ENCODE results near the gene PRR5. TPM values are rescaled to one million over a fixed set of nuclear protein-coding genes. Genes with fewer than 3 reads are reported as not detected.

Gene PRR5
- total RNA-seq, 1 donor from 2014 or later, result 9.6 TPM

DNA sequence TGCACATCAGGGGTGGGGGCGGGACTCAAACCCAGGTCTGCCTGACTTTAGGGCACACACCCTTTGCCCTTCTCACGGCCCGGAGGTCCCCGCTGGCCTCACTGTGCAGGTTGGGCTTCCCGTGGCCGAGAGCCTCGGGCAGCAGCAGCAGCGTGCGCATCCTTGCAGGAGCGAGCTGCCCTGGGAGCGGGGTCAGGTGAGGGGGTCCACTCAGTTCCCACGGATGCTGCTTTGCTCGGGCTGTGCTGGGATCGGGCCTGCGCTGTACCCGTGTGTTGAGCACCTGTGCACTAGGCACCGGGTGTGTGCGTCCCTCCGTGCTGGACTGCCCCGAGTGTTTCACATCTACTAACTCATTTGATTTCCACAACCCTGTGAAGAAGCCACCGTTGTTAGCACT, 25.1 kb downstream of the PRR5 start:
- Histone ChIP-seq H3K4me1 (peaks cover 14% of the 10 kb centered on the region), H3K9me3 (no peaks in the 10 kb centered on the region), H3K27ac (no peak overlapping the region), H3K4me3 (no peak overlapping the region), H3K27me3 (ENCODE audit: low read depth) (no peaks in the 10 kb centered on the region), H3K36me3 (peaks cover 4% of the 10 kb centered on the region)
- no peak for ATAC-seq
- TF ChIP-seq, protein P1, sequence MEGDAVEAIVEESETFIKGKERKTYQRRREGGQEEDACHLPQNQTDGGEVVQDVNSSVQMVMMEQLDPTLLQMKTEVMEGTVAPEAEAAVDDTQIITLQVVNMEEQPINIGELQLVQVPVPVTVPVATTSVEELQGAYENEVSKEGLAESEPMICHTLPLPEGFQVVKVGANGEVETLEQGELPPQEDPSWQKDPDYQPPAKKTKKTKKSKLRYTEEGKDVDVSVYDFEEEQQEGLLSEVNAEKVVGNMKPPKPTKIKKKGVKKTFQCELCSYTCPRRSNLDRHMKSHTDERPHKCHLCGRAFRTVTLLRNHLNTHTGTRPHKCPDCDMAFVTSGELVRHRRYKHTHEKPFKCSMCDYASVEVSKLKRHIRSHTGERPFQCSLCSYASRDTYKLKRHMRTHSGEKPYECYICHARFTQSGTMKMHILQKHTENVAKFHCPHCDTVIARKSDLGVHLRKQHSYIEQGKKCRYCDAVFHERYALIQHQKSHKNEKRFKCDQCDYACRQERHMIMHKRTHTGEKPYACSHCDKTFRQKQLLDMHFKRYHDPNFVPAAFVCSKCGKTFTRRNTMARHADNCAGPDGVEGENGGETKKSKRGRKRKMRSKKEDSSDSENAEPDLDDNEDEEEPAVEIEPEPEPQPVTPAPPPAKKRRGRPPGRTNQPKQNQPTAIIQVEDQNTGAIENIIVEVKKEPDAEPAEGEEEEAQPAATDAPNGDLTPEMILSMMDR (IDR thresholded peaks at IDR 0.05), result no peak
- intact Hi-C loops (cut with DNase I), result no loop called here
- DNase-seq, result no peak

DNA sequence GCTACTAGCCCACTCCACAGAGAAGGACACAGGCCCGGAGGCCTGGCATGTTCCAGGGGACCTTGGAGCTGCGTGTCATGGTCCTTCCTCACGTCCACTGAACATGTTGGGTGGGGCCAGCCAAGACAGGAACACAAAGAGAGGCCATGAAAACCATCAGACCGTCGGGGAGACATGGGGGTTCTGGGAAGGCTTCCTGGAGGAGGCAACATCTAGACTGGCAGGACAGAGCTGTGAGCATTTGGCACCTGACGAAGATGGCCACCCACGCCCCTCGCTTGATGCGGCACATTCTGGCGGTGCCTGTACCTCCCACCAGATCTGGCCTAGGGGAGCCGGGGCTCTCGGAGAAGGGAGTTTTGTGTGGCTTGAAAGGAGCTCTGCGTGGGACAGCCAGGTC, 25.7 kb downstream of the PRR5 start:
- TF ChIP-seq, protein P1 (IDR thresholded peaks at IDR 0.05), result no peak
- H3K9me3 ChIP-seq, result no peaks in the 10 kb centered on the region
- no peak overlapping the region for H3K27ac ChIP-seq
- DNase-seq (no peak), ATAC-seq (no peak)
- peaks cover 14% of the 10 kb centered on the region for H3K4me1 ChIP-seq
- no peaks in the 10 kb centered on the region for H3K27me3 ChIP-seq (ENCODE audit: low read depth)
- H3K4me3 ChIP-seq, result no peak overlapping the region
- peaks cover 4% of the 10 kb centered on the region for H3K36me3 ChIP-seq
- intact Hi-C loops (cut with DNase I), result no loop called here

DNA sequence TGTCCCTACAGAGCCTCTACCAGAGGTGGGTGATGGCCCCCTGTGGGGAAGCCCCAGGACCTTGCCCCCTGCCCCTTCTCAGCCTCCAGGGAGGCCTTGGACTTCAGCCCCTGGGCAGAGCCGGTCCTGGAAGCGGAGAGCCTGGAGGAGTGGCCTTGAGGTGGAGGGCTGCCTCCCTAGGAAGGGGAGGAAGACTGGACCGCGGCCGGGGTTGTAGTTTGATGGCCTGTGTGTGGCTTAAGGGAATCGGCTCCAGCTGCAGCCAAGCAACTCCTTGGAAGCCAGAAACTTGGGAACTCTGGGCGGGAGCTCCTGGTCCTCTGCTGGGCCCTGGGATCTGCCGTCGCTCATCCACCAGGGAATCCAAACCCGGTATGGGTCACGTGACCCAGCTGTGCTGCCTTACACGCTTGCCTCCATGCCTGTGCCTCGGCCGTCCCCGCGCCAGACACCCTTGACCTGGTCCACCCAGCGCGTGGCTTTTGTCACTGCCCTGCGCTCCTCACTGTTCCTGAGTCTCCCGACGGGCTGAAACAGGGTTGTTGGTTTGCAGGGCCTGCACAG, 26.8 kb downstream of the PRR5 start:
- ATAC-seq, result peak; percentile 2 to 3
- intact Hi-C loops (cut with DNase I), result no loop called here
- no peak for DNase-seq
- TF ChIP-seq, protein P1 (IDR thresholded peaks at IDR 0.05), result no peak
- Histone ChIP-seq H3K36me3 (peaks cover 4% of the 10 kb centered on the region), H3K27me3 (ENCODE audit: low read depth) (no peaks in the 10 kb centered on the region), H3K4me1 (peaks cover 14% of the 10 kb centered on the region), H3K4me3 (peak overlapping the region; percentile 8), H3K27ac (peak overlapping the region; percentile 58), H3K9me3 (no peaks in the 10 kb centered on the region)

DNA sequence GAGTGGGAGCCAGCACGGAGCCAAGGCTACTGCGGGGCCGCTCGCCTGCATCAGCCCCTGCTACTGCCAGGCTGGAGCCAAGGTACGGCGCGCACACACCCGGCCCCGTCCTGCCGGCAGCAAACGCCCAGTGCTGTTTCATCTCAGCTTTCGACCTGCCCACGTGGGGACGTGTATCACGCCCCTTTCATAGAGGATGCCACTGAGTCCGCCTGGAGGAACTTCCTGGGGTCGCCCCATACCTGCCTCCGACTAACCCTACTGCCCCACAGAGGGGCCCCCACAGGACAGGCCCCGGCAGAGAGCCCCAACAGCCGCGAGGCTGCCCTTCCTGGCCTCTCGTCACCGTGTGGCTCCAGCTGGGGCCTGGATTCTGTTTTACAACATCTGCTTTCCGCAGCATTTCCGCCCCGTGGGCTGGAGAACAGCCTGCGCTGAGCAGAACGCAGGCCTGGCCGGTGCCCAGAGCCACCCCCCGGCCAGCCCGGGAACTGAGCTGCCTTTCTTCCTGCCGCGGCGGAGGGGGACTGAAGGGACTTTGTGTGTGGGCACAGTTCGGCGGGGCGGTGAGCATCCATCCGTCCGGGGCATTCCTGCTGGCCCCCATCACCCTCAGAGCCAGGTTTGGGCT, 27.5 kb downstream of the PRR5 start:
- TF ChIP-seq, protein P1 (IDR thresholded peaks at IDR 0.05), result no peak
- H3K9me3 ChIP-seq, result no peaks in the 10 kb centered on the region
- peaks cover 4% of the 10 kb centered on the region for H3K36me3 ChIP-seq
- DNase-seq (no peak), ATAC-seq (peak; percentile 54 to 60)
- H3K27me3 ChIP-seq (ENCODE audit: low read depth), result no peaks in the 10 kb centered on the region
- peaks cover 14% of the 10 kb centered on the region for H3K4me1 ChIP-seq
- H3K27ac ChIP-seq, result peak overlapping the region; percentile 58
- peak overlapping the region; percentile 8 for H3K4me3 ChIP-seq
- intact Hi-C loops (cut with DNase I), result no loop called here

DNA sequence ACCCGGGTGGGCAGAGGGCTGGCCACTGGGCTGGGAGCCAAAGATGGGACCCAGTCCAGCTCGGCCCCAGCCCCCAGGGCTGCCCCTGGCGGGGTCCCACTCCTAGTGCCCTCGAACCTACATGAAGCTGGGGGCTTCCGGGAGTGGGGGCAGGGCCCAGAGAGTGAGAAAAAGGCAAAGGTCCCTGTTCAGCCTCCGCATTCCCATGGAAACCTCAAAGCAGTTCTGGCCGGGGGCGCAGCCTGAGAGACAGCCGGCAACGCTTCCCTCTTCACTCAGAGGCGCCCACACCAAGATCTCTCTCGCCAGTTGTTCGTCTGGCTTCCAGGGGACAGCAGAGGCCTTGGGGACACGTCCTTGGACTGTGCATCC, 28.0 kb downstream of the PRR5 start:
- H3K27ac ChIP-seq, result peak overlapping the region; percentile 58
- no peaks in the 10 kb centered on the region for H3K9me3 ChIP-seq
- H3K36me3 ChIP-seq, result peaks cover 4% of the 10 kb centered on the region
- TF ChIP-seq, protein P1 (IDR thresholded peaks at IDR 0.05), result no peak
- intact Hi-C loops (cut with DNase I), result no loop called here
- ATAC-seq, result no peak
- H3K27me3 ChIP-seq (ENCODE audit: low read depth), result no peaks in the 10 kb centered on the region
- DNase-seq, result no peak
- H3K4me3 ChIP-seq, result no peak overlapping the region
- H3K4me1 ChIP-seq, result peaks cover 14% of the 10 kb centered on the region

Measured in lower lobe of right lung (tissue), 2 donors.